HG03097 (cell line): ENCODE data around the gene VPS18.
A peak's percentile ranks its signal among the peaks of the same experiment; 100 is the strongest.

ENCODE experiments used
- ATAC-seq: cut with Tn5 transposase; IDR thresholded peaks from one replicate; pipeline ENCODE4 v1.9.1; 2021; ENCODE audit not compliant: unreplicated experiment, low FRiP score

The VPS18 gene

DNA sequence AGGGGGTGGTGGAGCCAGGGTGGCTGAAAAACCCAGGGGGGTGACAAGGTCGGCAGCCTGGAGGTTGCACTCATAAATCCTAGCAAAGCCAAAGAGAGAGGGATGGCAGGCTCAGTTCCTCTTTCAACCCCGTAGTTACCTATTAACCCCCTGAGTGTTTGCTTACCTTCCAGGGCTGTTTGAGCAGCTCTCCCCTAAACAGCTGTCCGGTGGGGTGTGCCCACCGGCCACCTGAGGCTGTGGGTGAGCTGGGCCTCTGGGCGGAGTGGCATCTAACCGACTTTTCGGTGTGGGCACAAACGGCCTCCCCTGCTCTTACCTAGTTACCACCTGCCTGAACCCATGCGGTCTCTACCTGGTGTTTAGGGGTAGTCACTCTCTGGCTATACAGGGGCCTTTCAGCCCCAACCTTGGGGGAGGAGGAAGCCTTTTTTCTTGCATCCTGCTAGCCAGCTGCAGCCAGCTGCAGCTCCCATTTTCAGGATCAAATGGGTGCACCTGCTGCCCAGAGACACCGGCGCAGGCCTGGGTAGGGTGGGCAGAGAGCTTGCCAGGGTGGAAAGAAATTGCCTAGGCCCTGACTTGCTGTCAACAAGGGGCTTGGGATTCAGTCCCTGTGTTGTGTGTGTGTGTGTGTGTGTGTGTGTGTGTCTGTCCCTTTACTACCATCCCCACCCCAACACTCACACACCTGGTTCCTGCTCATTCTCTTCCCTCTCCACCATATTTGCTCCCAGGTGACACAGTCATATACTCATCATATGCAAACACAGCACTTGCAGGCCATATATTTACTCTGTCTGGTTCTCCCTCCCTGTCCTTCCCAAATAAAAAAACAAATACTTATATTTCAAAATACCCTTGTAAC lies 38.6 kb downstream of the VPS18 start:
- no peak for ATAC-seq

DNA sequence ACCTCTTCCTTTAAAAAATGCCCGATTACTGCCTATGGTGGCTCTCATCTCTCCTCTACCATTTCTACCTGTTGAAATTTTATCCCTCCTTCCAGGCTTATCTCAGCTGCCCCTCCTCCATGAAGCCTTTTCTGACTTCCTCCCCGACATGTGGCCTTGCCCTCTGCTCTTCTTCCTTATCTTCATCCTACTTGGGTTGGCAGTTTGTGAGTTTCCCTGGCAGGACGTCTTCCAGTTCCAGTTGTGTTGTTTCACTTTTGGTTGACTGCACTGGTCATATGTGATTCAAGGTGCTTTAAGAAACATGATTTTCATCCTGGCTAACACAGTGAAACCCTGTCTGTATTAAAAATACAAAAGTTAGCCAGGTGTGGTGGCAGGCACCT lies 39.3 kb downstream of the VPS18 start:
- ATAC-seq: no peak

DNA sequence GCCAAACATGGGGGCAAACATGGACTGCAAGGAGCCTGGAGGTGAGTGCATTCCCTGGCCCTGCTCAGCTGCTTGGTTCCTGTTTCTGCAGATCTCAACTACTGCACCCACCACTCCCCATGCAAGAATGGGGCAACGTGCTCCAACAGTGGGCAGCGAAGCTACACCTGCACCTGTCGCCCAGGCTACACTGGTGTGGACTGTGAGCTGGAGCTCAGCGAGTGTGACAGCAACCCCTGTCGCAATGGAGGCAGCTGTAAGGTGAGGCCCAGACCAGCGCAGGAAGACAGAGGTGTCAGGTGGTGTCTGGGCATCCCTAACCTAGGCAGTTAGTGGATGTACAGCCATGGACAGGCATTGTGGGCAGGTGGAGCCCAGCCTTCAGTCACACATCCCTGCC lies 40.2 kb downstream of the VPS18 start:
- no peak for ATAC-seq

DNA sequence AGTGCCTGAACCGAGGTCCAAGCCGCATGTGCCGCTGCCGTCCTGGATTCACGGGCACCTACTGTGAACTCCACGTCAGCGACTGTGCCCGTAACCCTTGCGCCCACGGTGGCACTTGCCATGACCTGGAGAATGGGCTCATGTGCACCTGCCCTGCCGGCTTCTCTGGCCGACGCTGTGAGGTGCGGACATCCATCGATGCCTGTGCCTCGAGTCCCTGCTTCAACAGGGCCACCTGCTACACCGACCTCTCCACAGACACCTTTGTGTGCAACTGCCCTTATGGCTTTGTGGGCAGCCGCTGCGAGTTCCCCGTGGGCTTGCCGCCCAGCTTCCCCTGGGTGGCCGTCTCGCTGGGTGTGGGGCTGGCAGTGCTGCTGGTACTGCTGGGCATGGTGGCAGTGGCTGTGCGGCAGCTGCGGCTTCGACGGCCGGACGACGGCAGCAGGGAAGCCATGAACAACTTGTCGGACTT lies 42.0 kb downstream of the VPS18 start:
- no peak for ATAC-seq

DNA sequence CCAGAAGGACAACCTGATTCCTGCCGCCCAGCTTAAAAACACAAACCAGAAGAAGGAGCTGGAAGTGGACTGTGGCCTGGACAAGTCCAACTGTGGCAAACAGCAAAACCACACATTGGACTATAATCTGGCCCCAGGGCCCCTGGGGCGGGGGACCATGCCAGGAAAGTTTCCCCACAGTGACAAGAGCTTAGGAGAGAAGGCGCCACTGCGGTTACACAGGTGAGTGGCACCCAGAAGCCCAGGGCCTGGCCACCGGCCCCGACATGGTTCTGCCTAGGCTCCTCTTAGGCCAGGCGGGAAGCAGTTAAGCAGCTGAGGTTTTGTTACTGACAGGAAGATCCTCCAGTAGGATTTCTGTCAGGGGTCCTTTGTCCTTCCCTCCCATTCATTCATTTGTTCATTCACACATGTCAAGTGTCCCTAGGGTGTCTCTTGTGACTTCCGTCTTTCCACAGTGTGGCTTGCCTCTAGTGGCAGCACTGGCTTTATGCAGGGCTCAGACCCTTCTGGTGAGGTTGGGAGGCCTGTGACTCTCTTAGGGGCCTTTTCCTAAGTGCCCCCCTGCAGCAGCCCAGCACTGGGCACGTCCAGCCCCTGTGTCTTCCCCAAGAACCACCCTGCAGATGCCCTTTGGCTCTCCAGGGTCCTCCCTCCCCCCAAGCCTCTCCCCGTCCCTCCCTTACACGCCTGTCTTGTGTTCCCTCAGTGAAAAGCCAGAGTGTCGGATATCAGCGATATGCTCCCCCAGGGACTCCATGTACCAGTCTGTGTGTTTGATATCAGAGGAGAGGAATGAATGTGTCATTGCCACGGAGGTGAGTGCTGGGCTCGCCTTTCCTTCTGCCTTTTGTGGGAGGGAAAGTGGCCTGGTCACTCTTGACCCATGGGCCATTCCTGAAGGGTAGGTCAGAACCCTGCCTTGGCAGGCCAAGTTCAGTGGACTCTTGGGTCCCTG lies 42.7 kb downstream of the VPS18 start:
- ATAC-seq: no peak

- no peak for ATAC-seq
These were observed 43.7 kb downstream of the VPS18 start for GRCh38 chr15:40937762-40938535.

- ATAC-seq: no peak
These were observed 44.3 kb downstream of the VPS18 start for GRCh38 chr15:40938536-40938870.

GRCh38 chr15:40940296-40940801 lies 46.1 kb downstream of the VPS18 start:
- ATAC-seq: no peak

GRCh38 chr15:40941068-40941527 lies 46.8 kb downstream of the VPS18 start:
- peak; percentile 4 for ATAC-seq

DNA sequence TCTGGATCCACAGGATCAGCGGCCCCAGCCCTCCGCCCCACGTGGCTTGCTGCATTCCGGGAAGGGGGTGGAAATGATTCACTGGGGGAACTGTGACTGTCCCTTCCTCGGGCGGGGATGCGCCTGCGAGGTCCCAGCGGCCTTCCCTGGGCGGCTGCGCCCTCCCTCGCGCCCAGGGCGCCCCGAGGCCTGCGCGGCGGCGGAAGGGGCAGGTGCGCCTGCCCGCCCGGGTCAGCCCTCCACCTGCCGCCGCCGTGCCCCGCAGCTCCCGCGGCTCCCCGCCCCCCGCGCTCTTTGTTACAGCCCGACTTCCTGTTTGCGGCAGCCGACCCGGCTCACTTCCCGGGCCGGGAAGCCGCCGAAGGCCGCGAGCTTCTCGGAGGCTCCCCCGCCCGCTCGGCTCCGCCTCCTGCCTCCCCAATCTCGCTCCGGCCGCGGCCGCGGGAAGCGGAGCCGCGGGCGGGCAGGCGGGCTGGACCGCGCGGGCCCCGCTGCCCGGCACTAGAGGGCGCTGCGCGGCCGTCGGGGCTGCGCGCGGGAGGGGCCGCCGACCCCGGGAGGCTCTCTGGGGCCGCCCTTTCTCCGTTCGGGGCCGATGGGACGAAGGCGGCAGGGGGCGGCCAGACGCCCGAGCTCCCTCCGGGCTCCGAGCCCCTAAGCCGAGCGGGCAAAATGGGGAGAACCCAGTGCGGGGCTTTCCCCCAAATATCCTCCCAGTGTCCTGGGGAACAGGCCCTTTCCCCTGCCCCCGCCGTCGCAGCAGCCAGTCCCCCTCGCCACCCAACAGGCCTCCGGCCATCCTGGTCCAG lies 47.5 kb downstream of the VPS18 start:
- peak; percentile 53 for ATAC-seq

- no peak for ATAC-seq
These were observed 48.1 kb downstream of the VPS18 start for GRCh38 chr15:40942337-40942854.

GRCh38 chr15:40942878-40943277 lies 48.6 kb downstream of the VPS18 start:
- no peak for ATAC-seq

GRCh38 chr15:40943764-40944365 lies 49.6 kb downstream of the VPS18 start:
- no peak for ATAC-seq

DNA sequence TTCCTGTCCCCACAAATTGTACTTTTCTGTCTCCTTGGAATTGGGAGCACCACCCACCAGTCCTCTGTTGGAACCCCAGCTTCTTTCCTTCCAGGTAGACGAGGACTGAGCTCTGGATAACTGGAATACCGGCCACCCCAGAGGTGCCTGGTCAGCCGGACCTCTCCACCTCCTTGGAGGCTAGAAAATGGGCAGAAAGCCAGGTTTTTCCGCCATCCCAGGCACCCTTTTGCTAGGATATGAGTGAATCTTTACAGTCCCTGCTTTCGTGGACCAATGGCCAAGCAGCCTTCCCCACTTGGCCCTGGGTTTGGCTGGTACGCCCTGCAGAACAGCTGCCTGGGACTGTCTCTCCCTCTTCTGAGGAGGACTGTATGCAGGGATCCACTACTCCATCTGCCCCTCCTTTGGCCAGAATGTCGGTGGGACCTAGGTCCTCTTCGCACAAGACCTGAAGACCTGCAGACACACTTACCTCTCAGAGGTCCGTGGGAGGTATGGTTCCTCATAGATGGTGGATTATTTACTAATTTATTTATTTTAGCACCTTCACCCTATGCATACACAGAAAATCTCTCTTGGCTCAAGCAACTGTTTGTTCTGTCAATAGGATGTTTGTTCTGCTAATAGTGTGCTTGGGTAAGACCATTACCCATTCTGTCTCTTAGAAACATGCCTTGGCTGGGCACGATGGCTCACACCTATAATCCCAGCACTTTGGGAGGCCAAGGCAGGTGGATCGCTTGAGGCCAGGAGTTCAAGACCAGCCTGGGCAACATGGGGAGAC lies 50.5 kb downstream of the VPS18 start:
- ATAC-seq: no peak

DNA sequence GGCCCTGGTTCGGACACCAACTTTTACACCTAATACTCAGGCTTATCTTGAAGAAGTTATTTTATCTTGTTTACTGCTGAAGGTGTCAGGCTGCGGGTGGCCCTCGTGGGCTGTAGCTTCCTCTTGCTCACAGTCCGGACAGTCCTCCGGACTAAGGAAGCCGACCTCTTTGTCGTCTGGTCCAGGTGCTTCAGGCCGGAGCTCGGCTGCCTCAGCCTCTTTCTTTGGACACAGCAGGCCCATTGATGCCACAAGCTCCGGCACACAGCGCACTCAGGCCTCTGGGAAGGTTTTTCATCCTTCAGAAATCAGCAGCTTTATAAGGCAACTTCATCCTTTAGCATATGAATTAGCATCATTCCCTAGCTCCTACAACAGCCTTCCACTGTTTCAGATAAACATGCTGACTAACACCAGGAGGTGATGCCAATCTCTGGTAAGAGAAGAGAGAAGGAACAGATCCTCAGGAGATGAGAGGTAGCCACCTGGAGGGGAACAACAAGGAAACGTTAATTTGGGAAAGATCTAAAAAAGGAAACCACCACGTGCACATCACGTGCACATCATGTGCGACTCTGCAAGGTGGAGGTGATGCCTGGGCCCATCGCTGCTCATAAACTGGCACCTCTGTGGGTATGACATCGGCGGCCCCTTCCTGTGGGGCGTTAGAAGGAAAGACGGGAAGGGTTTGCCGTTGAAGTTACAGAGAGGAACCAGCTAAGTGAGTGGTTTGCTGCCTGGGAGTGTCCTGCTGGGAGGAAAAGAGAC lies 54.6 kb downstream of the VPS18 start:
- ATAC-seq: no peak

GRCh38 chr15:40949756-40950207 lies 55.5 kb downstream of the VPS18 start:
- no peak for ATAC-seq

DNA sequence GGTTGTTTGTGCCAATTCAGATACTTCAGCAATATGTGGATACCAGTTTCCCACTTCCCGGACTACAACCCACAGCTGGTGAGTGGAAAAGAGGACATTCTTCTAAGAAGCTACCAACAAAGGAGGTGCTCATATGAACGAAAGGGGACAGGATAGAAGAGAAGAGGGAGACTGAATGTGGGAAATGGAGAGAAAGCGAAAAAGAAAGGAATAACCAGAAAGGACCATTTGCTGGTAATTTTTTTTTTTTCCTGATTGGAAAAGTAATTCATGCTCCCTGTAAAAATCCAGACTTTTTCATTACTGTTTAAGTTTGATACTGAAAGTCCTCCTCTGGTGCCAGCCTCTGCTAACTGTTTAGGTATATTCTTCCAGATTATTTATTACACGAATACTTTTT lies 57.5 kb downstream of the VPS18 start:
- no peak for ATAC-seq
